Tibial nerve (tissue), 4 donors: ENCODE data around the gene C12orf57. TPM values are rescaled to one million over a fixed set of nuclear protein-coding genes. Genes with fewer than 3 reads are reported as not detected.

ENCODE experiments used
- DNase-seq, 2 donors: peaks; one replicate each; pipeline ENCODE4 v3.0.0-alpha.2; 2019; ENCODE audit warnings: low spot score in 2 of 2
- H3K27ac ChIP-seq, 4 donors: fragments of 200-600 bp; sonication (generic) in 3 of 4; one replicate each; pipeline ENCODE4 v1.5.1; 2017 to 2019; ENCODE audit warnings: mild to moderate bottlenecking in 1 of 4
- H3K27me3 ChIP-seq, 2 donors: fragments of 200-600 bp; sonication (generic) in 1 of 2; one replicate each; pipeline versions ENCODE4 v1.5.1 to v1.6.0; 2017 to 2019
- H3K36me3 ChIP-seq, 3 donors: fragments of 200-600 bp; sonication (generic); one replicate each; pipeline ENCODE4 v1.5.1; 2018 to 2019
- H3K4me1 ChIP-seq, 4 donors: fragments of 200-600 bp; sonication (generic) in 3 of 4; one replicate each; pipeline ENCODE4 v1.5.1; 2017 to 2019
- H3K4me3 ChIP-seq, 4 donors: fragments of 200-600 bp; sonication (generic) in 3 of 4; one replicate each; pipeline ENCODE4 v1.5.1; 2017 to 2019; ENCODE audit warnings: mild to moderate bottlenecking in 1 of 4, moderate library complexity in 1 of 4
- H3K9me3 ChIP-seq, 4 donors: fragments of 200-600 bp; sonication (generic) in 3 of 4; one replicate each; pipeline ENCODE4 v1.5.1; 2017 to 2019
- CTCF ChIP-seq, 5 experiments: fragments of 200-600 bp in 3 of 5; fragments of 450-650 bp in 2 of 5; sonication (generic) in 3 of 5; IDR thresholded peaks; one replicate each; pipeline ENCODE4 v1.5.1; 2016 to 2019; ENCODE audit warnings: antibody characterized with exemption in 5 of 5, mild to moderate bottlenecking in 3 of 5, moderate library complexity in 2 of 5
- EP300 ChIP-seq, 2 donors: sonication (generic); formaldehyde crosslinking; IDR thresholded peaks; one replicate each; pipeline ENCODE4 v1.6.1; 2017; ENCODE audit warnings: antibody characterized with exemption in 2 of 2, mild to moderate bottlenecking in 1 of 2
- POLR2A ChIP-seq, 2 donors: fragments of 450-650 bp; IDR thresholded peaks; one replicate each; pipeline ENCODE4 v1.6.1; 2017; ENCODE audit warnings: antibody characterized with exemption in 2 of 2, mild to moderate bottlenecking in 2 of 2, moderate library complexity in 2 of 2
- WGBS, 2 donors: methylation state at CpG; one replicate each; pipeline ENCODE4 v1.1.5; 2018; 5-methylcytosine and 5-hydroxymethylcytosine counted together
- total RNA-seq, 4 donors: library from RNA; depleted of rRNA; stranded (reverse); fragments of >200 nt; gene quantifications; one replicate each; pipeline ENCODE4 v1.1.0, GENCODE V29; 2016

The C12orf57 gene
- total RNA-seq, 4 donors from 2014 or later, result 569 to 764 (median 665) TPM

GRCh38 chr12:6899837-6900519 is 43.8 kb upstream of the C12orf57 start:
- WGBS, 2 donors, result 35 to 38% methylated on average over 10 of the region's 10 CpGs
- peak; percentile 36 to 51 for DNase-seq
- Histone ChIP-seq H3K27ac (peak overlapping the region in 3 of 4 donors; percentile 25 to 76 (median 67)), H3K9me3 (no peaks in the 10 kb centered on the region), H3K4me1 (peaks cover 0 to 24% (median 10%) of the 10 kb centered on the region in 4 donors), H3K27me3 (no peaks in the 10 kb centered on the region), H3K4me3 (no peak overlapping the region), H3K36me3 (no peaks in the 10 kb centered on the region)
- TF ChIP-seq EP300 (IDR thresholded peaks at IDR 0.05) (peak in 1 of 2 donors; percentile 60), CTCF (IDR thresholded peaks at IDR 0.05) (no peak)

- peaks cover 0 to 13% (median 5%) of the 10 kb centered on the region in 3 donors for H3K36me3 ChIP-seq
- H3K27me3 ChIP-seq, result no peaks in the 10 kb centered on the region
- no peak overlapping the region for H3K27ac ChIP-seq
- no peak for DNase-seq
- TF ChIP-seq EP300 (IDR thresholded peaks at IDR 0.05), result no peak
- TF ChIP-seq CTCF (IDR thresholded peaks at IDR 0.05), result no peak
- TF ChIP-seq POLR2A (IDR thresholded peaks at IDR 0.05), result no peak
- WGBS, 2 donors, result 87 to 90% methylated on average over 4 of the region's 4 CpGs
- H3K4me3 ChIP-seq, result no peak overlapping the region
- peaks cover 0 to 30% (median 16%) of the 10 kb centered on the region in 4 donors for H3K4me1 ChIP-seq
- no peaks in the 10 kb centered on the region for H3K9me3 ChIP-seq
Observed at GRCh38 chr12:6902448-6902847, 41.4 kb upstream of the C12orf57 start.

- no peak for DNase-seq
- Histone ChIP-seq H3K4me3 (no peak overlapping the region), H3K27me3 (no peaks in the 10 kb centered on the region), H3K4me1 (peaks cover 0 to 30% (median 16%) of the 10 kb centered on the region in 4 donors), H3K27ac (peak overlapping the region in 2 of 4 donors; percentile 88 to 95), H3K9me3 (no peaks in the 10 kb centered on the region), H3K36me3 (peaks cover 0 to 21% (median 5%) of the 10 kb centered on the region in 3 donors)
- TF ChIP-seq CTCF (IDR thresholded peaks at IDR 0.05), result no peak
- TF ChIP-seq POLR2A (IDR thresholded peaks at IDR 0.05), result no peak
- no peak for TF ChIP-seq EP300 (IDR thresholded peaks at IDR 0.05)
- 64 to 74% methylated on average over 1 of the region's 1 CpG for whole genome bisulfite sequencing, 2 donors
Observed at GRCh38 chr12:6903722-6904121, 40.1 kb upstream of the C12orf57 start.

- TF ChIP-seq EP300 (IDR thresholded peaks at IDR 0.05), result peak; percentile 90 to 91
- peak in 1 of 5 experiments; percentile 61 for TF ChIP-seq CTCF (IDR thresholded peaks at IDR 0.05)
- peak in 1 of 2 donors; percentile 77 for TF ChIP-seq POLR2A (IDR thresholded peaks at IDR 0.05)
- Histone ChIP-seq H3K36me3 (peaks cover 0 to 21% (median 5%) of the 10 kb centered on the region in 3 donors), H3K4me1 (peaks cover 0 to 25% (median 12%) of the 10 kb centered on the region in 4 donors), H3K9me3 (no peaks in the 10 kb centered on the region), H3K27me3 (no peaks in the 10 kb centered on the region), H3K27ac (peak within 1 kb of the TSS; percentile 68 to 95 (median 79)), H3K4me3 (peak within 1 kb of the TSS; percentile 54 to 79 (median 58))
- peak; percentile 96 to 99 for DNase-seq
- 4 to 5% methylated on average over 34 of the region's 34 CpGs for WGBS, 2 donors
Observed at GRCh38 chr12:6904280-6905276, 39.2 kb upstream of the C12orf57 start, which contains the start of gene LRRC23. Gene LRRC23, plus strand, starts transcription at chr12:6904822. Its CDS starts 812 bp downstream, at chr12:6905634.
